GM12892 (cell line): ENCODE measurements around the gene KCTD12.

ENCODE experiments used
- POLR2AphosphoS5 ChIP-seq: IDR thresholded peaks from 2 replicates; pipeline ENCODE4 v1.6.1; 2011; ENCODE audit warnings: low read depth, low read length, control low read depth
- TAF1 ChIP-seq: IDR thresholded peaks from 2 replicates; pipeline ENCODE4 v1.6.1; 2011; ENCODE audit warnings: low read depth, mild to moderate bottlenecking, control low read depth, low read length, borderline replicate concordance

DNA sequence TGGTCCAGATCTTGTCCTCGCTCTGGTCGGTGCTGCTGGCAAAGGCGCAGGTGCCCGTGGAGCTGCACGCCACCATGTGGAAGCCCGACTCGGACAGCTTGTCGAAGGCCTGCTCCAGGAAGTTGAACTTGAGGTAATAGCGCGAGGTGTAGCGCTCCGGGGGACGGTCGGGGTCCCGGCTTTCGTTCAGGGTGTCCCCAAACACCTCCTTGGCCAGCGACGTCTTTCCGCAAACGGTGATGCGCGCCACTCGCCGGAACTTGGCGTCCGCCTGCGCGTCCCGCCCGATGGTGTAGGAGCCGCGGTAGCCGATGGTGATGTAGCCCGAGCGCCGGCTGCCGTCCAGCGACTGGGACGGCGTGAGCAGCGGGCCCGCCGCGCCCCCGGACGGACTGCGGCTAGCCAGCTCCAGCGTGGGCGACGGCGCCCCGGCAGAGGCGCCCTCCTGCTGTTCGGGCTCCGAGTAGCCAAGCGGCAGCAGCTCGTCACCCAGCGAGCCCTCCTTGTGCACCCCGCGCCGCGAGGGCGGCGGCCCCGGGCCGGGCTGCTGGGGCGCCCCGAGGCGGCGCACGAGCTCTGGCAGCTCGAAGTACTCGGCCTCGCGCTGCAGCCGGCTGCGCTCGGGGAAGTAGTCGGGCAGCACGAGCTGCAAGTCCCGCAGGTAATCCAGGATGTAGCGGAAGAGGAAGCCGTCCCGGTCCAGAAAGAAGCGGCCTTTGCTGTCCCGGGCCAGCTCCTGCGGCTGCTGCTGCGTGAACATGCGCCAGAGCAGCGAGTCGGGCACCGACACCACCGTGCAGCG, 801 bp downstream of the KCTD12 start:
- TF ChIP-seq TAF1: no peak
- TF ChIP-seq POLR2AphosphoS5: no peak
